CD8-positive, alpha-beta memory T cell (primary cell): ENCODE measurements around the gene ESR2. TPM values are rescaled to one million over a fixed set of nuclear protein-coding genes. Genes with fewer than 3 reads are reported as not detected.

Source experiments
- polyA plus RNA-seq: library from polyadenylated mRNA; unstranded; fragments of 300-500 nt; fragmentation: Illumina TruSeq; gene quantifications from one replicate; pipeline ENCODE4 v1.2.3, GENCODE V29; 2021
- total RNA-seq, 2 experiments: library from RNA; stranded (reverse); gene quantifications; one replicate each; pipeline ENCODE4 v1.2.3, GENCODE V29; 2021

The ESR2 gene
- total and polyA plus RNA-seq, 3 experiments from 2014 or later = 0.31 to 0.93 (median 0.74) TPM

Other genes with a start within 250 kb of the ESR2 start
- gene MTHFD1, start 94.0 kb upstream of the ESR2 start, total RNA-seq = 100 to 1,000 TPM; 247 to 256 TPM
- 41.1 TPM for gene MTHFD1, start 94.0 kb upstream of the ESR2 start, polyA plus RNA-seq
- 1 to 10 TPM; 3.1 to 3.6 TPM for gene AKAP5, start 171.1 kb upstream of the ESR2 start, total RNA-seq
- gene AKAP5, start 171.1 kb upstream of the ESR2 start, polyA plus RNA-seq = 1.0 TPM
- 10 to 100 TPM; 21.7 to 22.9 TPM for gene ZBTB25, start 209.5 kb upstream of the ESR2 start, total RNA-seq
- gene ZBTB25, start 209.5 kb upstream of the ESR2 start, polyA plus RNA-seq = 34.9 TPM
- gene ZBTB1, start 210.4 kb upstream of the ESR2 start, total RNA-seq = 10 to 100 TPM; 48.2 to 48.4 TPM
- gene ZBTB1, start 210.4 kb upstream of the ESR2 start, polyA plus RNA-seq = 51.7 TPM
- gene HSPA2, start 246.4 kb upstream of the ESR2 start, total RNA-seq = 1 to 10 TPM; 1.9 TPM
- gene HSPA2, start 246.4 kb upstream of the ESR2 start, polyA plus RNA-seq = 0.87 TPM